Ishikawa (cell line): Measurements from ENCODE around the gene GSTA3.

ENCODE experiments used
- CEBPB ChIP-seq: IDR thresholded peaks from 2 replicates; pipeline ENCODE4 v1.6.1; 2012
- EP300 ChIP-seq: IDR thresholded peaks from 2 replicates; pipeline ENCODE4 v1.6.1; 2012; ENCODE audit warnings: borderline replicate concordance
- MAX ChIP-seq: IDR thresholded peaks from 2 replicates; pipeline ENCODE4 v1.6.1; 2012
- NFIC ChIP-seq: IDR thresholded peaks from 2 replicates; pipeline ENCODE4 v1.6.1; 2012
- RAD21 ChIP-seq: IDR thresholded peaks from 2 replicates; pipeline ENCODE4 v1.6.1; 2012; ENCODE audit warnings: low read depth
- REST ChIP-seq: IDR thresholded peaks from 2 replicates; pipeline ENCODE4 v1.6.1; 2012; ENCODE audit warnings: low read depth, mild to moderate bottlenecking
- TAF1 ChIP-seq: IDR thresholded peaks from 2 replicates; pipeline ENCODE4 v1.6.1; 2012; ENCODE audit warnings: low read depth, mild to moderate bottlenecking
- TEAD4 ChIP-seq: IDR thresholded peaks from 2 replicates; pipeline ENCODE4 v1.6.1; 2012
- USF1 ChIP-seq: IDR thresholded peaks from 2 replicates; pipeline ENCODE4 v1.6.1; 2012
- YY1 ChIP-seq: IDR thresholded peaks from 2 replicates; pipeline ENCODE4 v1.6.1; 2012; ENCODE audit warnings: low read depth

- no peak for TF ChIP-seq MAX
- no peak for TF ChIP-seq NFIC
- no peak for TF ChIP-seq REST
- TF ChIP-seq YY1: no peak
- TF ChIP-seq EP300: no peak
- TF ChIP-seq CEBPB: no peak
- TF ChIP-seq TAF1: no peak
- no peak for TF ChIP-seq USF1
- no peak for TF ChIP-seq RAD21
- no peak for TF ChIP-seq TEAD4
Observed at GRCh38 chr6:52914516-52914915, 5.0 kb upstream of the GSTA3 start.
